Measurements from ENCODE around the gene GOPC.

The GOPC gene

DNA sequence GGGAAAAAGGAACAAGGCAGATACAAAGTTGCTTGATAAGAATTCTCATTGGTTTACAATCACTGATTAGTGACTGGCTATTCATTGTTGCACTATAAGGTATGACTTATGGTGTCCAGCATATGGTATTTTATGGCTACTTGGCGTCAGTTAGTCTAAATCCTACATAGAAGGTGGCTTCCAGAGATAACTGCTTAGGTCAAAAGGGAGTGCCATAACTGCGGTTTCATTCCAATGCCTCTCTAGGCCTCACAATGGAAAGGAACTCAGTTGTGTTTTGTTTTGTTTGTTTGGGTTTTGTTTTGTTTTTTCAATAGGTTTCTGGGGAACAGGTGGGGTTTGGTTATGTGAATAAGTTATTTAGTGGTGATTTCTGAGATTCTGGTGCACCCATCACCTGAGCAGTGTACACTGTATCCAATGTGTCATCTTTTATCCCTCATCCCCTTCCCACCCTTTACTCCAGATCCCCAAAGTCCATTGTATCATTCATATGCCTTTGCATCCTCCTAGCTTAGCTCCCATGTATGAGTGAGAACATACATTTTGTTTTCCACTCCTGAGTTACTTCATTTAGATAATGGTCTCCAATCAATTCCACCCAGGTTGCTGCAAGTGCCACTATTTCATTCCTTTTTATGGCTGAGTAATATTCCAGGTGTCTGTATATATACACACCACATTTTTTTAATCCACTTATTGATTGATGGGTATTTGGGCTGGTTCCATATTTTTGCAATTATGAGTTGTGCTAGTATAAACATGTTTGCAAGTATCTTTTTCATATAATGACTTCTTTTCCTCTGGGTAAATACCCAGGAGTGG lies 7.0 kb downstream of the GOPC start:
- no peak for DNase-seq

DNA sequence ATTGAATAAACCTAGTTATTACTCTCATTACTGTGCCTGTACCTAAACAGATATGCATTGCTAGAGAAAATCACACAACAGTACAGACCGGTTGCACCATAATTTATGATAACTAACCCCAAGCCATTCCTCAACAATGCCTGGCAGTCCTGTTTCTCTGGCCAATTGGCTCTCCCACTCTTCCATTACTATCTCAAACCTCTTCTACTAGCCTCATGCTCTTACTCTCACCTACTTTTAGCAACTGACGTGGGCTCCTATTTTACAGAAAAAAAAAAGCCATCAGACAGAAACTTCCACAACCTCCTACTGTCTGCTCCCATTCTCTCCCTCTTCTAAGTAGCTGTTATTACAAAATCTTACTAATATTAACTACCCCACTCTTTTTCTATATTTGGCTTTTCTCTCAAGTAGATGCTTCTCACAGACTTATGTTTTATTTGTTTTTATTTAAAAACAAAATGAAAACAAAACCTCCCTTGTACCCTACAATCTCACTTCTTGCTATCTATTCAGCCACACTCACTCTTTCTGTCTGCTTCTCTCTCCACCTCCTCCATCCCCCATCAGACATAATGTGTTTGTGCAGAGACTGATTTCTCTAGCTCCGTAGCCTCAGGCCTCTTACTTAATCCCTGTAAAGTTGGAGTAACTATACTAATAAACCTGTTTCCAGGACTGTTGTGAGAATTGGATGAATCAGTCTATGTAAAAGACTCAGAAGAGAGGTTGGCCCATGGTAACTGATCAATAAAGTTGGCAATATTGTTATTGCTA lies 9.1 kb downstream of the GOPC start:
- no peak for DNase-seq

DNA sequence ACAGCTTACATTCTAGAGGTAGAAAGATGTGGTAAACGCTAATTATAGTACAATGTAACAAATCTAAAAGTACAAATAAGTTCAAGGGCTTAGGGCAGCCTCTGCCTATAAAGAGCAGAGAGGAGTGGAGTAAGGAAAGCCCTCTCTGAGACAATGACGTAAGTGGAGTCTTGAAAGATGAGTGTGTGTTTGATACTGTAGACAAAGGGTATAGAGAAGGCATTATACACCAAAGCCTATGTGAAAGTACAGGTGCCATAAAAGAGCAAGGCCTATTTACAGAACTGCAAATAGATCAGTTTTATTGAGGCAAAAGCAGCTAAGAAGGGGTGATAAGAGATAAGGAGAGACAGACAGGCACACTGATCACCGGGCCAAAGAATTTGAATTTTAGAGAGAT lies 10.9 kb downstream of the GOPC start:
- no peak for DNase-seq

DNA sequence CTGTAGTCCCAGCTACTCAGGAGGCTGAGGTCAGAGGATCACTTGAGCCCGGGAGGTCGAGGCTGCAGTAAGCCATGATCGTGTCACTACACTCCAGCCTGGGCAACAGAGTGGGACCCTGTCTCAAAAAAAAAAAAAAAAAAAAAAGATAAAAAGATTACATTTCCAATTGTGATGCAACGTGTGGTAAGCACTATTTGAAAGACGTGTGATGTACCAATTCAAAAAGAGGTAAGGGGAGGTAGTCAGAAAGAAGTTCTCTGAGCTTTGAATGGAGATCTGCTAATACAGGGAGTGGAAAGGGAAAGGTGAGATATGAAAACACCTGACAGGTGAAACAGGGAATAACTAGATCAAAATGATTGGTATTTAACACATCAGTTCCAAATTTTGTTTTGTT lies 11.9 kb downstream of the GOPC start:
- DNase-seq = no peak

DNA sequence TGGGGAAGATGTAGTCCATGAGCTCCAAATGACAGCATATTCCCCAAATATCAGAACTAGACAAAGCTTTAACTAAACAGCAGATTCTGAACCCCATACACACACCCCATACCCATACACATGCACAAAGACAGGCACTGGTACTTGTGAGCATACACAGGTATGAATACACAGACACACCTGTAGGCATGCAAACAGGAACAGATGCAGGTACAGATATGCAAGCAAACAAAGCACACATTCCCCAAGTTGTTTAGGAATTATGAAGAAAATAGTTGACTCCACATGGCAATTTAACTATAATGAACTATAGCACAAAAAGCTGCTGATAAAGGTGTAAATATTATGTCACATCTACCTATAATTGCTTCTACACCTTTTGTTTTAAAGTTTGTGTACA lies 16.7 kb downstream of the GOPC start:
- DNase-seq = no peak

DNA sequence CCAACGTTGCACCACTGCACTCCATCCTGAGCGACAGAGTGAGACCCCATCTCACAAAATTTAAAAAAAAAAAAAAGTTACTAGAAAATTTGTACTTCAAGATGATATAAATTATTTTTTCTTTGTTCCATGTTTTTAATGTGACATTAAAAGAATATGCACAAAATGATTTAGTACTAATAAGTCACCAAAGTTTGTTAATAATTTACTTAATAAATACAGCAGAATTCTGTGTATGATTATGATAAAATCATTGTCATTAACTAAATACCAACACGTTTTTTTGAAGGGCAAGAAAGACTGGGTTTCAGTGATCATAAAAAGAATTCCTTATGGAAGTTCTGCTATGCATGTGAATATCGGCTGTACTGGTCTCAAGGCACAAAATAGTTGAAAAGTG lies 28.1 kb downstream of the GOPC start:
- DNase-seq = no peak

DNA sequence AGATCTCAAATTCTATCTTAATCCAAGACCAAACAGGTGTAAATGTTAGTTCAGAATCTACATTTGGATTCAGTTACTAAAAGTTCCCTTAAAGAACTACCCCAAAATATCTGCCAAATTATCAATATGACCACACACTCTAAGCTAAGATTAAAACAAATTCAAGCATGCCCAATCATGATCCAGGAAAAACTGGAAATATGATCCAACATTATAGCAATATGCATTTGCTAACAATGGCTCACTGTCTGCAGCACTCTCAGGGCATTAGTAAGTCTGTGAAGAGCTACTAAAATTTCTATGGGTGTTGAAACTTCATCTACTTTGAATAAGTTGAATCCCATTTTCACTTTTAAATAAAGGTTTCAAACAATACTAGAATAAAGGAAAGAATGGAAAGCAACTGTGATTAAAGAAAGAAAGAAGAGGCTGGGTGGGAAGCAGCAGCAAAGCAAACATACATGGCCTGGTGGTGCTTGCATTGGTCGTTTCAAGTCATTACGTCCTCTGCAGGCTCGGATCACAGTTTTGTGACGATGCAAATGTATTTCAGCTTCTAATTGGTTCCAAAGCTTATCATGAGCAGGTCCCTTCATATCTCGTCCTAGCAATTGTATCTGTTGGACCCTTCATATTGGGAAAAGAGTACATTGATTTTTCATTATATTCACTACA lies 29.2 kb downstream of the GOPC start:
- DNase-seq = no peak

DNA sequence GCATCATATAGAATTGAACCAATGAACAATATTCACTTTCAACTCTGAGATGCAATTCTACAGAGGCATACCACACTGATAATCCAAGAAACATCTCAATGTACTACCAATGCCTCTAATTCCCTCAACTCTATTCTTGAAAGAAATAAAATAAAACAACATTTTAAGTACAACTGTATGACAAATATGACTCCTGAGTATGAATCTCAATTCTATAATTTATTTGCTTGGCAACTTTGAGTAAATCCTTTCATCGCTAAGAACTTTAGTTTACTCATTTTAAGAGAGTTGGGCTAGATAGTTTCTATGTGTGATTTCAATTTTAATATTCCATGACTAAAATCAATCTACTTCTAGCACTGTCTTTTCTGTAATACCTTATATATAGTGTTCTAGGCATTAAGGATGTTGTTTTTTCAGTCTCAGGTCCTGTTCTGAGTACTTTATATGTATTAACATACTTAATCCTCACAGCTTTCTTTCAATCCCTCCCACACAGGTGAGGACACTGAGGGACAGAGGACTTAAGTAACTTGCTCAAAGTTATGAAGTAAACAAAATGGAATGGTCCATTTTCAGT lies 33.4 kb downstream of the GOPC start:
- DNase-seq = no peak

DNA sequence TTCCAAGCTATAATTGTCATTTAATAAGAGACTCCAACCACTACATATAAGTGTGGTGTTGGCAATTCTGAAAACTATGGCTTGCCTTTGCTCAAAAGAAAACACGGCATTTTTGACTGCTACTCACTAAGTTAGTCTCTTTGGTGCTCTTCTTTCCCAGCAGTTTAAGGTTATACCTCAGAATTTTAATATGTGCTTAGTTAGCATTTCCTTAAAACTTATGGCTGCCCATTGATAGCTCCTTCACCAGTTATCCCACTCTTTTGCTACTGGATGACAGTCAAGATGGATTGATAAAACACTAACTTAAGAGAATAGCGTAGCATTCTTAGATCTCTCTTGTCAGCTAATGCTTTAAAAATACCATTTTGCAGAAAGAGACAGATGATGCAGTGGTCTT lies 34.1 kb downstream of the GOPC start:
- no peak for DNase-seq

DNA sequence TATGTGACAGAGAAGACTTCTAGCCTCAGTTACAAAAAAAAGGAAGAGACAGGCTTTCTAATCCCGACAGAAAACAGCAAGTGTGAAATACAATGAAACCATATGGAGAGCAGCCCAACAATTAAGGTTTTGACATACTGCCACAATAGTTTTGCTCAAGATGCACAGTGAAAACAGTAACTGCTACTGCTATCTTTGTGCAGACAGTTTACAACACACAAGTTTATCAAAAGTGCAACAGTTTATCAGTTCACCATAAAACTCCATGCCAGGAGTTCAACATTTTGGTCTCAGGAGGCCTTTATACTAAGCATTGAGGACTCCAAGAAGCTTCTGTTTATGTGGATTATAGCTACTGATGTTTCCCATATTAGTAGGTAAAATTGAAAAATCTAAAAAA lies 37.6 kb downstream of the GOPC start:
- no peak for DNase-seq

DNA sequence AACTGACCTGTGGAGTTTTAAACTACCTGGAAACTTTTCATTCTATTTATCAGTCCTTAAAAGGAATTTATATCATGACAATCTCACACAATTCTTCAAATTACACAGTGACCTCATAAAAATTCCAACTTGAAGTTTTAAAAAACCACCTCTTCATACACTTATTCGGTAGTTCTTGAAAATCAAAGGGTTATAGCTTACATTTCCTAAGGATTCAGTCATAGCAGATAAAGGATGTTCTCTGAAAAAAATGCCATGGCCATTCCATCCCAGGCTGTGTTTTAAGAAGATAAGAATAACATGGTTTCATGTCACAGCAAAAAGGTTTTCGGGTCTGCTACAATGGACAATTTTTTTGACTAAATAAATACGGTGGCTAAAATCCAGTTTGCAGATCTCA lies 41.2 kb downstream of the GOPC start:
- no peak for DNase-seq

DNA sequence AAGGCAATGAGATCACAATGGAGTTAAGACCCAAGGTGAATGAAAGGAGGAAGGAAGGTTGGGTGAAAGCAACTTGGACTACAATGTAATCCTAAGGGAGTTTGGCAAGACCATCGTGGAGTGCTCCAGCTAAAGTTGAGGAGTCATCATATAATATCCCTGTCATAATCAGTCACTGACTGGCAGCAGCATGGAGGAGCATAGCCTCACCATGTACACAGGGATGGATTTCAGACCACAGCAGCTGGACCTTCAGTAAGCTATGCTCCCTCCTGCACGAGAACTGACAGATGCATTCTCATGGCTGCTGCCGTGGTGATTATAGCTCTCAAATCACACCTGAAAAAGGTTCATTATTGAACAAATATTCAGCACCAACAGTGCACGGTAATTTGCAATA lies 43.0 kb downstream of the GOPC start:
- DNase-seq = no peak

DNA sequence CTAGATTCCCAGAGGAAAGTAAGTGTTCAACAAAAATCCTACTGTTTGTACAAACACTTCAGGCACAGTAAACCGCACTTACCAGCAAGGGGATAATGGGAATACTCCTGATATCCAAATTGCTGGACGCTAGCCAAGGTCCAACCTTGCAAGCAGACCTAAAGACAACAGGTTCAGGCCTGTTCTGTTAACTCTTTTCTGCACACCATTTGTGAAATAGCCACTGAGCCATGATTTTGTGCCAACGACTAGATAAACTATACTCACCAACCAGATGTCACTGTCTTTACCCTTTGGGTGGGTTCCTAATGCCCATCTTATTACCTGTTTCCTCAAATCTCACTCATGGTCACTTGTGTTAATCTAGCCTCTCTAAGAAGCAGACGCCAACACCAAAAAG lies 43.5 kb downstream of the GOPC start:
- DNase-seq = no peak

DNA sequence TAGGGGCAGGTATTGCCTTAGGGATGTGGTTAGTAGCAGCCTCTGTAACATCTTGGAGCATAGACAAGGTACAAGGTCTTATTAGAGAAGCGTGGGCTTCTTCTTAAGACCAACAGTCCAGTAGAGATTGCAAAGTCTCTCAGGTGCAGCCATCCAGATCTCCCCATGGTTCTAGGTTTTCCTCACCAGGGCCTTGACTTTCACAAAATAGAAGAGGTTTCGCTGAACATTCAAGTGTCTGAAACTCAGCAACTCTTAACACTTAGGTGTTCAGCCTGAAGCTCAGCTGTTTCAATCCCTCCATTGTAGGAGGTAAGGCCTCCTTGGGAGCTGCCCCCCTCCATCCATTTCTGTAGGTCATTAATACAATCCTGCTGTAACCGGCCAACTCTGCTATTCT lies 44.4 kb downstream of the GOPC start:
- no peak for DNase-seq

DNA sequence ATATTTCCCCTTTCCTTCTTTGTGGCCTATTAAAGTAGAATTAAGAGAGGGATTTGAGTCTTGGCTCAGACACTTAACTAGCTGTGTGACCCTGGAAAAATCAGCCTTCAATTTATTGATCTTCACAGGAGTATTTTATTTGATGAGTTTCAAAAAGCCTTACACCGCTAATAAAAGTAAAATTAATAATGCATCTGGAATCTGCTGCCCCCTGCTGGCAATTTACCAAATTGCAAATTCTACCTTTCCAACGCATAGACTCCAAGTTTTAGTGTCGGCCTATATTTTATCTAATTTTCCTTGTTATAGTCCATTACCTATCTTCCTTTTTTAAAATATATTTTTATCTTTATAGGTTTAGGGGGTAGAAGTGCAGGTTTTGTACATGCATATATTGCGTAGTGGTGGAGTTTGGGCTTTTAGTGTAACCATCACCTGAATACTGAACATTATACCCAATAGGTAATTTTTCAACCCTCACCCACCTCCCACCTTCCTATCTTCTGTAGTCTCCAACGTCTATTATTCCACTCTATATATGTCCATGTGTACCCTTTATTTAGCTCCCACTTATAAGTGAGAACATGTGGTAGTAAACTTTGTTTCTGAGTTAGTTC lies 46.3 kb downstream of the GOPC start:
- peak; percentile 34 for DNase-seq

DNA sequence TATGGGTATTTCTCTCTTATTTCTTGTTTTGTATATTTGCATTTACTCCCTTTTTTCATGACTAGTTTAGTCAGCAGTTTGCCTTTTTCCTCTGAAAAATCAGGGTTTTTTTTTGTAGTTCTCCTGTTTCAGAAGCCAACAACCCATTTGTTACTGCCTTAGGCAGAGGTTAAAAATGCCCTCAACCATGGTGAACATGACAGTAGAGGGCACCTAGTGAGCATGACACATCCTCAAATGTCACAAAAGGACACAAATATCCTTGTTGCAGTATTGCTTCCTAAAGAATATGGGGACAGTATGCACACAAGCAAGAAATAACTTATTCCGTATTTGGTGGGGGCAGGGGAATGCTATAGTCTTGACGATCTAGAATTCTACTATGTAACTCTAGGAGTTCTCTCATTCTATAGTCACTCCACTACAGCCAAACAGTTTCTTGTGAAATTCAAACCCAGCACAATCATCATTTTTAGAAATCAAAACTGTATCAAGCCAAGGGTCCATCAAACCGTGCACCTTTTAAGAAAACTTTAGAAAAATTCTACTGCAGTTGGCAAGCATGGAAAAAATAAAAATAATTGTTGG lies 47.0 kb downstream of the GOPC start:
- DNase-seq = no peak

DNA sequence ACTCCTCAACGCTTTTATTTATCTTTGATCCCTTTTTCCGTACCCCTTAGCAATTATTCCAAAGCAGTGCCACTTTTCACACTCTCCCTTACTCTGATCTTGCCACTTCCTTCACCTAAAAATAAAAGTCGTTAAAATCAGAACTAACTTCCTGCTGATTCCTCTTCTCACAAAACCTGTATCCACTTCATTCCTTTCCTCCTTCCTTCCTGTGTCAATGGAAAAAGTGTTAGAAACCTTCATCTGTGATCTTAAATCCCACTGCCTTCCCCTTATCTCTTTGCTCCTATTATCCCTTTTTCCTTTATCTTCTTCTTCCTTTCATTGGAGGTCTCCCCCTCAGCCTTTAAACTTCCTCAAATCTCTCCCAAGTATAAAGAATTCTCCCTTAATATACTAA lies 49.2 kb downstream of the GOPC start:
- DNase-seq = no peak

DNA sequence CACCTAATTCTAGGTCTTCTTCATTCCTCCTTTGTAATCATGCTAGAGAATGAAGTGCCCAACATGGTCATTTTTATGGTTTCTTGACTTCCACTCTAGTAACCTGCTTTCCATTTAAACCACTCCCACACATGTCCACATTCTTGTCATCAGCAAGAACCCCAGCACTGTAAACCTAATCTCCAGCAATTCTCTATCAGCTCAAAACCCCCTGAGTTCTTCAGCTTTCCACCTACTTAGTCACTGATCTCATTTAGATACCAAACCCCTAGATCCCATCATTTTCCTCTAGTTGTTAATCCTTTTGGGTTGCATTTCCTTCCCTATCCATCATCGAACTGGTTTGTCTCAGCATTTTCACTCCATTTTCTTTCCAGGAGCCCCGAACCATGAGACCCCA lies 49.7 kb downstream of the GOPC start:
- DNase-seq = no peak

DNA sequence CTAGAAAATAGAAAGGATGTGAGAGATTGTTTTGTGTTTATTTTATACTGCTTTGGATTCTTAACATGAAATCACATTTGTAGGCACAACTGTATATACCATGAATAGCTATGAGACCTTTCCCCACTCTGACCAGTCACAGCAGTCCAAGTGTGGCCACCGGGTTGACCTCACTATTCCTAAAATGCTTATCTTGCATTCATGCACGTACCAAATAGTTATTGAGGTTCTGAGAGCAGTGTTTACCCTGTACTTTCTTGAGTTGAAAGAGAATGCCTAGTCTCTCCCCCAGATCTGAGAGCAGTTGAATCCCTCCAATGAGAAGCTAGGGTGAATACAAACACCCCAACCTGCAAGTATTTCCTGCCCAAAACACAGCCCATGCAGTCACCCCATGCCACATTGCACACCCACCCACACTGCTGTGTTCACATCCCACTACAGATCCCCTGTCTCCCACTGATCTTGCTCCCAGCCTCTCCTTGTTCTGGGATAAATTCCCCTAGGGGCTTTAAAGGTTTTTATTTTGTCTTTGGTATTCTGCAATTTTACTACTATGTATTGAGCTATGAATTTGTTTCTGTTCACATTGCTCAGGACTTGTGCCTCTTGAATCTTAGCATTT lies 51.6 kb downstream of the GOPC start:
- no peak for DNase-seq

DNA sequence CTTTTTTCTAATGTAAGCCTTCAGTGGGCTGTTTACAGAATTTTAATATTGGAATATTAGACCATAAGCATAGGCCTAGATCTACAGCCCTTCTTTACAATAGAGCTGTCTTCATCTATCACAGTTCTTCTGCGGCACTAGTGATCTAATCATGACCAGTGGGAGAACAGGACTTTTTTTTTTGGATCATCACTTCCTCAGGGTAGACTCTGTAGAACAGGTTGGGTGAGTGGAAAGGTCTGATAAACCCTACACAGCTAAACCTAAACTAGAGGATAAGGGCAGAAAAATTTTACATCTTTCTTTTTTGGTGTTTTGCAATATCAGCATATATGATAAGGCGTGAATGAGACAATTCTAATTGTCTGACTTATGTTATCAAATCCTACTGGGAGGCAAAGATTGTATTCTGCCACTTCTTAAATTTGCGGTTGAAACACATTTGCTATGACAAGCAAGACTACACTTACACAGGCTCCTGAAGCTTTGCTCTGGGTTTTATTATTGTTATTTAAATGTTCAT lies 52.2 kb downstream of the GOPC start:
- DNase-seq = no peak

DNA sequence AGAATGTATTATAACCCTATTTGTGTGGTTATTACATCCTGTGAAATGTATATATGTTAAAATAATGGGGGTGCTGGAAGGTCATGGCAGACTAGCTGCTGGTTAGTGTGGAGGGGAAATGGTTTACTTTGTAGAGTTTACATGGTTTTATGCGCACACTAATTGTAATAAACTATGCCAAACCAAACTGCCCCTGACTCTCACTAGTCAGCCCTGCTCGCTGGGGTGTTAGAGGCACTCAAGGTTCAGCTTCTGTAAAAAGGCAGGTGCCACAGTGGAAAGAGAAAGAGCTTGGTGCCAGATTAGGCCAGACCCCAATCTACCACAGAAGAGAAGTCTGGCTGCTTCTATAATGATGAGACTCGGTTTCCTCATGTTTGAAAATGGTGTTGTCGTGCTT lies 52.7 kb downstream of the GOPC start:
- no peak for DNase-seq

DNA sequence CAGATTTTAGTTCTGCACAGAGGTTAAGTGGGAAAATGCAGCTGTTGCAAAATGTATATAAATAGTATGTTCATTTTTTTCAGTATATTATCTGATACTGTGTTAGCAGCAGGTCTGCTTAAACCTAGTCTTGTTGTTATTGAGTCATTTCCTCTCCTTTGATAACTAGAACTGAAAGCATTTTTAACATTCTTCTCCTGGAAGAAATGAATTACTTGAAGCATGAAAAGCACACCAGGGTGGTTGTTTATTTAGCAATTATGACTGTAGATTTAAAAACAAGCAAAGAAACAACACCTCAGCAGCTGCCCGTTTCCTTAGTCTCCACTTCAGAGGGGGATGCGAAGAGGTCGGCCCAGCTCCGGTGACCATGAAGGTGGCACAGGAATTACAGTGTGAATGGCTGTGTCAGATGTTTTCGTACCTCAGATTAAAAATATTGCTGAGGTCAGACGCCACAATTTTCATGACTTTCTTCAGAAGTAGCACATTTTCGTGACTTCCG lies 53.5 kb downstream of the GOPC start:
- DNase-seq = peak; percentile 25
